ENCODE measurements around the gene BEX3. TPM values are rescaled to one million over a fixed set of nuclear protein-coding genes. Genes with fewer than 3 reads are reported as not detected.
"Not testable (repeated sequence)": the region's sequence is repeated elsewhere in the genome, so short reads cannot be mapped to it uniquely, and the experiment has no call there.

BEX3 gene
- total RNA-seq, 2 experiments from 2014 or later, result 9.2 to 9.9 TPM

- CTCF ChIA-PET, result no interaction called here
- ATAC-seq, result no peak
Measured at GRCh38 chrX:103361798-103362197, 14.5 kb upstream of the BEX3 start.

GRCh38 chrX:103362474-103362873, 13.9 kb upstream of the BEX3 start:
- CTCF ChIA-PET, result no interaction called here

More at GRCh38 chrX:103361798-103362197, 14.5 kb upstream of the BEX3 start:
- H3K36me3 Mint-ChIP-seq, result no peaks in the 10 kb centered on the region
- DNase-seq, result no peak
- H3K27ac Mint-ChIP-seq, result no peak overlapping the region
- H3K4me3 Mint-ChIP-seq, result no peak overlapping the region
- no peaks in the 10 kb centered on the region for H3K4me1 Mint-ChIP-seq
- H3K9me3 Mint-ChIP-seq (ENCODE audit: low read depth), result no peaks in the 10 kb centered on the region
- H3K27me3 Mint-ChIP-seq, result no peaks in the 10 kb centered on the region

GRCh38 chrX:103363046-103363445, 13.3 kb upstream of the BEX3 start:
- DNase-seq (no peak), ATAC-seq (no peak)
- H3K27me3 Mint-ChIP-seq, result no peaks in the 10 kb centered on the region
- no peaks in the 10 kb centered on the region for H3K9me3 Mint-ChIP-seq (ENCODE audit: low read depth)
- H3K4me1 Mint-ChIP-seq, result no peaks in the 10 kb centered on the region
- H3K27ac Mint-ChIP-seq, result no peak overlapping the region
- CTCF ChIA-PET, result no interaction called here
- H3K4me3 Mint-ChIP-seq, result no peak overlapping the region
- H3K36me3 Mint-ChIP-seq, result no peaks in the 10 kb centered on the region

More at GRCh38 chrX:103362474-103362873, 13.9 kb upstream of the BEX3 start:
- no peaks in the 10 kb centered on the region for H3K27me3 Mint-ChIP-seq
- no peak overlapping the region for H3K4me3 Mint-ChIP-seq
- H3K36me3 Mint-ChIP-seq, result no peaks in the 10 kb centered on the region
- H3K4me1 Mint-ChIP-seq, result no peaks in the 10 kb centered on the region
- no peak for ATAC-seq
- no peaks in the 10 kb centered on the region for H3K9me3 Mint-ChIP-seq (ENCODE audit: low read depth)
- no peak for DNase-seq
- no peak overlapping the region for H3K27ac Mint-ChIP-seq

- ATAC-seq (no peak), DNase-seq (no peak)
- no peaks in the 10 kb centered on the region for H3K36me3 Mint-ChIP-seq
- no peaks in the 10 kb centered on the region for H3K4me1 Mint-ChIP-seq
- H3K27ac Mint-ChIP-seq, result no peak overlapping the region
- no peaks in the 10 kb centered on the region for H3K9me3 Mint-ChIP-seq (ENCODE audit: low read depth)
- H3K27me3 Mint-ChIP-seq, result peaks cover 3% of the 10 kb centered on the region
- CTCF ChIA-PET, result no interaction called here
- H3K4me3 Mint-ChIP-seq, result no peak overlapping the region
Measured at GRCh38 chrX:103367502-103367901, 8.8 kb upstream of the BEX3 start.

- CTCF ChIA-PET, result no interaction called here
- H3K9me3 Mint-ChIP-seq (ENCODE audit: low read depth), result no peaks in the 10 kb centered on the region
- DNase-seq (no peak), ATAC-seq (no peak)
- H3K27me3 Mint-ChIP-seq, result peaks cover 3% of the 10 kb centered on the region
- H3K4me3 Mint-ChIP-seq, result no peak overlapping the region
- no peaks in the 10 kb centered on the region for H3K4me1 Mint-ChIP-seq
- H3K27ac Mint-ChIP-seq, result no peak overlapping the region
- no peaks in the 10 kb centered on the region for H3K36me3 Mint-ChIP-seq
Measured at GRCh38 chrX:103369479-103369878, 6.9 kb upstream of the BEX3 start.

DNA sequence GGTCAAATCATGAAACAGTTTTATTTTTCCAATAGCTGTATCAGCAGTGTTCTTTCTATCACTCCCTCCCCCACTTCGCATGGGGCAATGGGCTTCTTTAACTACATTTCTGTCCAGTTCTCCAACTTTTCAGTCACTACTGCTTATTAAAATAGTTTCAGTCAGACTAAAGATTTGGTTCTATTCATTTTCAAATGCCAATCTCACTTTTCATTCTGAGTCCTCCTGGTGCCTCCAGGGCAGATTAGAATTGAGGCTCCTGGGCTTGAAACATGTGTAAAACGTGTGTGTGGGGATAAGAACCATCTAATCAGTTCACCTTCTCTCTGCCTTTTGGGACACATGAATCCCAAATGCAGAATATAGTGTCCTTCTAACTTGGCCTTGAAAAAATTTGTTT, 3.5 kb upstream of the BEX3 start:
- Mint-ChIP-seq H3K4me1 (peaks cover 3% of the 10 kb centered on the region), H3K4me3 (no peak overlapping the region), H3K27me3 (peaks cover 6% of the 10 kb centered on the region), H3K9me3 (ENCODE audit: low read depth) (no peaks in the 10 kb centered on the region), H3K27ac (no peak overlapping the region), H3K36me3 (no peaks in the 10 kb centered on the region)
- CTCF ChIA-PET, result no interaction called here
- DNase-seq (no peak), ATAC-seq (no peak)

DNA sequence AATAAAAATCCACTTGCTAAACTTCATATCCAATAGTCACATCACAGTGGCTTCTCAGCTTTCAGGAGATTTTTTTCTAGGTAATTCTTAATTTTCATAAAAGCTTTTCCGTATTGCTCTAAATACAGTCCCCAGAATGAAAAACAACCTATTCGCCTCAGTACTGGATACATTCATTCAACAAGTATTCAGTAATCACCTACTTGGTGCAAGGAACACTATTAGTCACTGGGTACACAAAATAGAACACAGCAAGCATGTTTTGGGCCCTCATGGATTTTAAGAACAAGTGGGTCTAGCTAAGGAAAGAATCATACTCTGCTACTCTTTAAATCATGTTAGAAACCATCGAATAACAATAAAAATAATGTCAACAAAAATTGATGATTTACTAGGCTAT, 2.8 kb upstream of the BEX3 start:
- DNase-seq, result no peak
- CTCF ChIA-PET, result no interaction called here
- Mint-ChIP-seq H3K36me3 (no peaks in the 10 kb centered on the region), H3K27me3 (peaks cover 6% of the 10 kb centered on the region), H3K4me3 (no peak overlapping the region), H3K9me3 (ENCODE audit: low read depth) (no peaks in the 10 kb centered on the region), H3K4me1 (peaks cover 3% of the 10 kb centered on the region), H3K27ac (no peak overlapping the region)
- ATAC-seq, result no peak

GRCh38 chrX:103376979-103377324, 614 bp downstream of the BEX3 start:
- Mint-ChIP-seq H3K4me1 (peaks cover 3% of the 10 kb centered on the region), H3K27ac (no peak overlapping the region)
- CTCF ChIA-PET, result no interaction called here

DNA sequence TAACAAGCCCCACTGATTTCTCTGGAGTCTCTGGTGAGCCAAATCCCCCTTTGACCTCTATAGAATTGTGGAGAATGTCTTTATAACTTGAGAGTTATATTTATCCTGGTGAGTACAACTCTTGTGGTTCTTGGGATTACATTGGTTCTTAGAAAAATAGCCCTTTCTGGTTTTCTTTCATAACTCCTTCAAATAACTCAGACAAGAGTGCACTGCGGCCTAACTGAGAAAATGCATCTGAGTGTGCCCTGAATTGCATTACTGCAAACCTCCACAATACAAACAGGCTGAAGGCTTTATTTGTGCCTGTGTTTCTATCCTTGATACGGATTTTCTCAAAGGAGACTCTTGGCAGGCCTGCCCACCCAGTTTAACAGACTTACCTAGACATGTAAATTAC, 2.7 kb downstream of the BEX3 start:
- ATAC-seq (no peak), DNase-seq (no peak)
- H3K27ac Mint-ChIP-seq, result no peak overlapping the region
- no peak overlapping the region for H3K4me3 Mint-ChIP-seq
- peaks cover 3% of the 10 kb centered on the region for H3K4me1 Mint-ChIP-seq
- H3K36me3 Mint-ChIP-seq, result no peaks in the 10 kb centered on the region
- no peaks in the 10 kb centered on the region for H3K9me3 Mint-ChIP-seq (ENCODE audit: low read depth)
- H3K27me3 Mint-ChIP-seq, result peaks cover 7% of the 10 kb centered on the region
- CTCF ChIA-PET, result no interaction called here

More at GRCh38 chrX:103376979-103377324, 614 bp downstream of the BEX3 start:
- H3K36me3 Mint-ChIP-seq, result no peaks in the 10 kb centered on the region
- H3K4me3 Mint-ChIP-seq, result peak overlapping the region; percentile 49
- no peak for DNase-seq
- peak; percentile 27 for ATAC-seq
- H3K27me3 Mint-ChIP-seq, result peaks cover 4% of the 10 kb centered on the region
- H3K9me3 Mint-ChIP-seq (ENCODE audit: low read depth), result no peaks in the 10 kb centered on the region

DNA sequence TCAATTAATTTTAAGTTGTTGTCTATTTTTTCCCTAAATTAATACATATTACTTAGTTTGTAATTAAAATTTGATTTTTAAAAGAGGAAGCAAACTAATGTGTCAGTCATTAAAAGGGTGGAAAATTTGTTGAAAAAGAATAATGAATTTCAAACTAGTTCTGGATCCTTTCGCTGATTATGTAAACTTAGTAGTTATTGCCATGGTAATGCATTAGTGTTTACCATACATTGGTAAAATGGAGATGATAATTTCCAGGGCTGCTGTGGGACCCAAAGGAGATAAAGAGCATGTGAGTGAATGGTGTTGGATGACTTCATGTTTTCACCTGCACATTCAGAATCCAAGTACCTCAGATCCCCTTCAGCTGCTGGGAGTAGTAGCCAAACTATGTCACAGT, 6.5 kb downstream of the BEX3 start:
- H3K4me1 Mint-ChIP-seq, result no peaks in the 10 kb centered on the region
- peaks cover 10% of the 10 kb centered on the region for H3K27me3 Mint-ChIP-seq
- no peak overlapping the region for H3K4me3 Mint-ChIP-seq
- no peak for DNase-seq
- no peaks in the 10 kb centered on the region for H3K36me3 Mint-ChIP-seq
- CTCF ChIA-PET, result no interaction called here
- no peaks in the 10 kb centered on the region for H3K9me3 Mint-ChIP-seq (ENCODE audit: low read depth)
- ATAC-seq, result no peak
- no peak overlapping the region for H3K27ac Mint-ChIP-seq

- CTCF ChIA-PET, result no interaction called here
- DNase-seq (no peak), ATAC-seq (no peak)
- Mint-ChIP-seq H3K9me3 (ENCODE audit: low read depth) (no peaks in the 10 kb centered on the region), H3K27me3 (peaks cover 16% of the 10 kb centered on the region), H3K4me3 (no peak overlapping the region), H3K36me3 (no peaks in the 10 kb centered on the region), H3K27ac (no peak overlapping the region), H3K4me1 (no peaks in the 10 kb centered on the region)
Measured at GRCh38 chrX:103384672-103385071, 8.3 kb downstream of the BEX3 start.

DNA sequence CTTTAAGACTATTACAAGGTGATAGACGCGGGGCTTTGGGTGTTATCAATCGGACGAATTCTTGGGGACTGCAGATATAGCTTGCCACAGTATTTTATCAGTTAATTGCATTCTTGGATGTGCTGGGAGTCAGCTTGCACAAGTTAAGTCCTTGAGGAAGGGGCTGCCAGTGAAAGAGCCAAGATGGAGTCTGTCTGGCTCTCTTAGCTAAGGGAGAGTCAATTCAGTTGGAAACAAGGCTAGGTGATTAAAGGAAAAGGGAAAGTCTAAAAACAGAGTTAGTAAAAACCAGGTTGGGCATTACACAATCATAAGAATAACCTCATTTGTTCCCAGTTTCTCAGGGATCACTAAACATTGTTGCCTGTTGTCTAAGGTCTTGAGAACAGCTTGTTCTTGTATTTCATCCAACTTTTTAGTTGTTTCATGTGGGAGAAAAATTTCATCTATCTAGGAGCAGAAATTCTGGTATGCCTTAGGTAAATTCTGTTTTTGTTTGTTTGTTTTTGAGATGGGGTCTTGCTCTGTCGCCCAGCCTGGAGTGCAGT, 9.0 kb downstream of the BEX3 start:
- DNase-seq; H3K4me3 Mint-ChIP-seq; H3K9me3 Mint-ChIP-seq (ENCODE audit: low read depth); H3K36me3 Mint-ChIP-seq; ATAC-seq; H3K4me1 Mint-ChIP-seq; CTCF ChIA-PET; H3K27ac Mint-ChIP-seq: not testable (repeated sequence)
- peaks cover 19% of the 10 kb centered on the region for H3K27me3 Mint-ChIP-seq

DNA sequence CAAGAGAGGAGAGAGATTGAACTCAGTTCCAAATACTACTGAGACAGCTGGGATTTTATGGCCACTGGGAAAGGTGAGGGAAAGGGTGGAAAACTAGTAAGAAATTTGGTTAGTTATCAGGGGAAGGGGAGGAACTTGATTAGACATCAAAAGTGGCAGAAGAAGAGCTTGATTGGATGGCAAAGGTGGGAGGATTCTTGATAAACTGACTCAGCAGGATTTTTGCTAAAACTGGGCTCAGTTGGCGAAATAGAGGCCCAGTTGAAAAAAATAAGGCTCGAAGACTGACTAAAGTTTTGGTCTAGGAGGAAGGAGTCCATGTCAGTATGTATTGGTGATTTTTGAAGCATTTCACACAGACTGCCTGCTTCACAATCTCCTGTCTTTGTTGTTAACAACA, 10.0 kb downstream of the BEX3 start:
- CTCF ChIA-PET, result no interaction called here
- Mint-ChIP-seq H3K27me3 (peaks cover 24% of the 10 kb centered on the region), H3K4me3 (no peak overlapping the region), H3K4me1 (peaks cover 2% of the 10 kb centered on the region), H3K27ac (no peak overlapping the region), H3K36me3 (no peaks in the 10 kb centered on the region), H3K9me3 (ENCODE audit: low read depth) (no peaks in the 10 kb centered on the region)
- ATAC-seq, result no peak
- no peak for DNase-seq

DNA sequence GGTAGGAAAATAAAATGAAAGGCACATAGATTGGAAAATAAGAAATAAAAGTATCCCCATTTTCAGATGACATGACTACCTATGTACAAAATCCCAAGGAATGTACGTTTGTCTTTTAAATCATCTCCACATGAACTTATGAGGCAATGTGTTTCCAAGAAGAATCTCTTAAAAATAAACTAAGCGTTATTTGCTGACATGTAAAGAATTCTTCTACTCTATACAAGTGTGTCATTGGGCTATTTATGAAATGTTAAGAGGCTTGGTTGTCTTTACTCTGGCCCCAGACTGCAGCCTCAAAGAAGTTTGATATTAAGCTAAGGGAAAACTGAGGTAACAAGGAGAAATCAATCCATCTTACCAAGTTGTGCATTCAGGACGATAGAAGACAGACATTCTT, 17.1 kb downstream of the BEX3 start:
- Mint-ChIP-seq H3K36me3 (no peaks in the 10 kb centered on the region), H3K9me3 (ENCODE audit: low read depth) (no peaks in the 10 kb centered on the region), H3K27me3 (peaks cover 14% of the 10 kb centered on the region), H3K27ac (no peak overlapping the region), H3K4me3 (no peak overlapping the region), H3K4me1 (peaks cover 4% of the 10 kb centered on the region)
- no peak for ATAC-seq
- CTCF ChIA-PET, result no interaction called here
- DNase-seq, result no peak

DNA sequence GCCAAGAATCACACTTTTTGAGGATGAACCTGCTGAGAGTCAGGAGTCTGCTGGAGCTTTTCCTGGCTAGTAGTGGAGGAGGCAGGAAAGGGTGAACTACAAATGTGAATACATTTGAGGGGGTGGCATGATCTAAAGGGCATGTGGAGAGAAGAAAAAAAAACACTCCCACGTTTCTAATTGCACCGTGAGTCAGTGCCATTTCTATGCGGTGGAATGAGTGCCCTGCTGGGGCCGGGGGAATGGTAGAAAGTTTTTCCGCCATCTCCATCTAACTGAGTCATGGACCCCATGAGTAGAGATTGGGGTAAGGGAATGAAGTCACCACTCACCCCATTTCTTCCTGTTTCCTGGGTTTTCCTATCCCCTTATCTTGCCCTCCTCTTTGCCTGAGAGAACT, 19.8 kb downstream of the BEX3 start:
- CTCF ChIA-PET, result no interaction called here
- Mint-ChIP-seq H3K9me3 (ENCODE audit: low read depth) (no peaks in the 10 kb centered on the region), H3K36me3 (no peaks in the 10 kb centered on the region), H3K27ac (no peak overlapping the region), H3K4me3 (no peak overlapping the region), H3K27me3 (no peaks in the 10 kb centered on the region), H3K4me1 (peaks cover 6% of the 10 kb centered on the region)
- no peak for ATAC-seq
- DNase-seq, result no peak
